ENCODE measurements around the gene GLT8D1. TPM values are rescaled to one million over a fixed set of nuclear protein-coding genes. Genes with fewer than 3 reads are reported as not detected.

Gene GLT8D1
- total and polyA plus RNA-seq, 7 experiments from 2014 or later: 18.9 to 80.9 (median 45.9) TPM

DNA sequence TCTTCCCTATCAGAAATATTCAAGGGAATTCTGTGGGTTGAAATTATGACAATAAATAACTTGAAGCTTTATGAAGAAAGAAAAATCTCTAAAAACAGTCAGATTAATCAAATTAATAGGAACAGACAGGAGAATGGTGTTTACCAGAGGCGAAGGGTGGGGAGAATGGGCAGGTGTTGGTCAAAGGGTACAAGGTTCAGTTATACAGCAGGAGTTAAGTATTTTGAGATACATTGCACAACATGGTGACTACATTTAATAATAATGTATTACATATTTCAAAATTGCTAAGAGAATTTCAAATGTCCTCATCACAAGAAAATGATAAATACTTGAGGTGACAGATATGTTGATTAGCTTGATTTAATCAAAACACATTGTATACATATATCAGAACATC lies 18.9 kb upstream of the GLT8D1 start:
- H3K27ac Mint-ChIP-seq: peak overlapping the region in 3 of 9 donors; percentile 16 to 72 (median 44)
- no peak overlapping the region for H3K4me3 Mint-ChIP-seq
- no peaks in the 10 kb centered on the region for H3K27me3 Mint-ChIP-seq
- Histone ChIP-seq H3K27me3 (ENCODE audit: control insufficient read depth in 2 of 2, insufficient read depth in 2 of 2, low read length in 2 of 2) (no peaks in the 10 kb centered on the region), H3K4me3 (ENCODE audit: low read length) (no peak overlapping the region), H3K9me3 (ENCODE audit: control insufficient read depth in 2 of 3, low read length in 3 of 3) (no peaks in the 10 kb centered on the region), H3K36me3 (ENCODE audit: control insufficient read depth in 2 of 3, insufficient read depth in 3 of 3, low read length in 3 of 3) (no peaks in the 10 kb centered on the region), H3K27ac (ENCODE audit: low read depth, low read length) (no peak overlapping the region), H3K4me1 (ENCODE audit: control insufficient read depth in 2 of 2, insufficient read depth in 2 of 2, low read length in 2 of 2) (peaks cover 0 to 28% of the 10 kb centered on the region in 2 donors)
- ChIA-PET POLR2A (no interaction called here), CTCF (no interaction called here)
- intact Hi-C loops (cut with micrococcal nuclease): loop anchor here in 1 of 2 donors (5.0 kb wide), 1 partner anchor 37 kb away; the partner anchor contains the start of genes GNL3 and PBRM1
- ATAC-seq (no peak), DNase-seq (no peak)
- H3K36me3 Mint-ChIP-seq: peaks cover 3 to 36% (median 23%) of the 10 kb centered on the region in 5 donors
- peaks cover 11 to 38% (median 30%) of the 10 kb centered on the region in 7 donors for H3K4me1 Mint-ChIP-seq
- H3K9me3 Mint-ChIP-seq: peaks cover 0 to 21% (median 6%) of the 10 kb centered on the region in 11 donors

DNA sequence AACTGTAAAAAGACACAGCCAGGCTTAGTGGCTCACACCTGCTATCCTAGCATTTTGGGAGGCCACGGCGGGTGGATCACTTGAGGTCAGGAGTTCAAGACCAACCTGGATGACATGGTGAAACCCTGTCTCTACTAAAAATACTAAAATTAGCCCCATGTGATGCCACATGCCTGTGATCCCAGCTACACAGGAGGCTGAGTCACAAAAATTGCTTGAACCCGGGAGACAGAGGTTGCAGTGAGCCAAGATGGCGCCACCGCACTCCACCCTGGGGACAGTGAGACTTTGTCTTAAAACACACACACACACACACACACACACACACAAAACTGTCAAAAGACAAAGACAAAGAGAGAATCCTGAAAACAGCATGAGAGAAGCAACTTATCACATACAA lies 18.3 kb upstream of the GLT8D1 start:
- DNase-seq (no peak), ATAC-seq (no peak)
- intact Hi-C loops (cut with micrococcal nuclease): loop anchor here in 1 of 2 donors (5.0 kb wide), 1 partner anchor 37 kb away; the partner anchor contains the start of genes GNL3 and PBRM1
- Histone ChIP-seq H3K4me3 (ENCODE audit: low read length) (no peak overlapping the region), H3K9me3 (ENCODE audit: control insufficient read depth in 2 of 3, low read length in 3 of 3) (no peaks in the 10 kb centered on the region), H3K4me1 (ENCODE audit: control insufficient read depth in 2 of 2, insufficient read depth in 2 of 2, low read length in 2 of 2) (peaks cover 0 to 28% of the 10 kb centered on the region in 2 donors), H3K27ac (ENCODE audit: low read depth, low read length) (no peak overlapping the region), H3K36me3 (ENCODE audit: control insufficient read depth in 2 of 3, insufficient read depth in 3 of 3, low read length in 3 of 3) (no peaks in the 10 kb centered on the region), H3K27me3 (ENCODE audit: control insufficient read depth in 2 of 2, insufficient read depth in 2 of 2, low read length in 2 of 2) (no peaks in the 10 kb centered on the region)
- H3K36me3 Mint-ChIP-seq: peaks cover 3 to 35% (median 20%) of the 10 kb centered on the region in 5 donors
- peaks cover 0 to 17% (median 5%) of the 10 kb centered on the region in 11 donors for H3K9me3 Mint-ChIP-seq
- CTCF ChIA-PET: no interaction called here
- peak overlapping the region in 3 of 9 donors; percentile 16 to 58 (median 44) for H3K27ac Mint-ChIP-seq
- no peak overlapping the region for H3K4me3 Mint-ChIP-seq
- POLR2A ChIA-PET: no interaction called here
- H3K27me3 Mint-ChIP-seq: no peaks in the 10 kb centered on the region
- H3K4me1 Mint-ChIP-seq: peaks cover 12 to 41% (median 31%) of the 10 kb centered on the region in 7 donors

DNA sequence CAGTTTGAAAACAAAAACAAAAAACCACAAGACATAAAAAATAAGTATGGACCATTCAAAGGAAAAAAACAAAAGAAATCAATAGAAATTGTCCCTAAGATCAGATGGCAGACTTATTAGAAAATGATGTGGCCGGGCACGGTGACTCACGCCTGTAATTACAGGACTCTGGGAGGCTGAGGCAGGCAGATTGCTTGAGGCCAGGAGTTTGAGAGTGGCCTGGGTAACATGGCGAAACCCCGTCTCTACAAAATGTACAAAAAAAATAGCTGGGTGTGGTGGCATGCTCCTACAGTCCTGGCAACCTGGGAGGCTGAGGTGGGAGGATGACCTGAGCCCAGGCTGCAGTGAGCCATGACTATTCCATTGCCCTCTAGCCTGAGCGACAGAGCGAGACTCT lies 16.9 kb upstream of the GLT8D1 start:
- H3K4me3 Mint-ChIP-seq: peak overlapping the region in 1 of 10 donors; percentile 68
- Histone ChIP-seq H3K4me1 (ENCODE audit: control insufficient read depth in 2 of 2, insufficient read depth in 2 of 2, low read length in 2 of 2) (peaks cover 0 to 28% of the 10 kb centered on the region in 2 donors), H3K27ac (ENCODE audit: low read depth, low read length) (peak overlapping the region; percentile 69), H3K27me3 (ENCODE audit: control insufficient read depth in 2 of 2, insufficient read depth in 2 of 2, low read length in 2 of 2) (no peaks in the 10 kb centered on the region), H3K9me3 (ENCODE audit: control insufficient read depth in 2 of 3, low read length in 3 of 3) (no peaks in the 10 kb centered on the region), H3K36me3 (ENCODE audit: control insufficient read depth in 2 of 3, insufficient read depth in 3 of 3, low read length in 3 of 3) (no peaks in the 10 kb centered on the region), H3K4me3 (ENCODE audit: low read length) (no peak overlapping the region)
- ChIA-PET POLR2A (interaction anchor here (3.1 kb wide), 1 partner anchor 16 kb away, joined by 33 read pairs; the partner anchor contains the start of genes GLT8D1 and SPCS1), CTCF (no interaction called here)
- H3K9me3 Mint-ChIP-seq: peaks cover 0 to 6% (median 2%) of the 10 kb centered on the region in 11 donors
- peaks cover 12 to 43% (median 31%) of the 10 kb centered on the region in 7 donors for H3K4me1 Mint-ChIP-seq
- peaks cover 3 to 29% (median 9%) of the 10 kb centered on the region in 5 donors for H3K36me3 Mint-ChIP-seq
- intact Hi-C loops (cut with micrococcal nuclease): loop anchor here in 1 of 2 donors (5.0 kb wide), 1 partner anchor 35 kb away; the partner anchor contains the start of genes GNL3 and PBRM1
- ATAC-seq (no peak), DNase-seq (no peak)
- H3K27me3 Mint-ChIP-seq: no peaks in the 10 kb centered on the region
- peak overlapping the region in 8 of 9 donors; percentile 43 to 95 (median 88) for H3K27ac Mint-ChIP-seq

DNA sequence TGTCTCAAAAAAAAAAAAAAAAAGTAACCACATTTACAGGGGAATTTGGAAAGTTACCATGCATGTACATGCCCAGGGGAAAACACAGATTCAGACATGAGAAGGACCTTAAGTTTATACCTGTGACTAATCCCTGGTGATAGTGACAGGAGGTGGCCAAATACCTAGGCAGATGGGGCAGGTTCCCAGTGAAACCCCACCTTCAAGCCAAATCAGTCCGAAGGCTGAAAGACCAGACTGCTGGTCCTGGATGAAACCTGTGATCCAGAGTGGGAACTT lies 16.1 kb upstream of the GLT8D1 start:
- Histone ChIP-seq H3K27ac (ENCODE audit: low read depth, low read length) (peak overlapping the region; percentile 69), H3K27me3 (ENCODE audit: control insufficient read depth in 2 of 2, insufficient read depth in 2 of 2, low read length in 2 of 2) (no peaks in the 10 kb centered on the region), H3K4me3 (ENCODE audit: low read length) (no peak overlapping the region), H3K4me1 (ENCODE audit: control insufficient read depth in 2 of 2, insufficient read depth in 2 of 2, low read length in 2 of 2) (peaks cover 0 to 28% of the 10 kb centered on the region in 2 donors), H3K36me3 (ENCODE audit: control insufficient read depth in 2 of 3, insufficient read depth in 3 of 3, low read length in 3 of 3) (no peaks in the 10 kb centered on the region), H3K9me3 (ENCODE audit: control insufficient read depth in 2 of 3, low read length in 3 of 3) (no peaks in the 10 kb centered on the region)
- DNase-seq (no peak), ATAC-seq (no peak)
- intact Hi-C loops (cut with micrococcal nuclease): loop anchor here in 1 of 2 donors (2.0 to 5.0 kb wide), 2 partner anchors 15 to 34 kb away; partner anchors contain the start of genes GNL3, PBRM1 and SPCS1
- Mint-ChIP-seq H3K4me1 (peaks cover 13 to 43% (median 31%) of the 10 kb centered on the region in 7 donors), H3K27ac (peak overlapping the region in 8 of 9 donors; percentile 80 to 95 (median 92)), H3K4me3 (peak overlapping the region in 4 of 10 donors; percentile 7 to 68 (median 60)), H3K27me3 (no peaks in the 10 kb centered on the region), H3K9me3 (peaks cover 0 to 4% (median 2%) of the 10 kb centered on the region in 11 donors), H3K36me3 (peaks cover 3 to 25% (median 9%) of the 10 kb centered on the region in 5 donors)
- ChIA-PET POLR2A (interaction anchor here (1.7 to 3.1 kb wide), 2 partner anchors 15 to 18 kb away, joined by 7 to 33 read pairs; partner anchors contain the start of genes GLT8D1 and SPCS1), CTCF (interaction anchor here (2.3 kb wide), 1 partner anchor 16 kb away, joined by 9 read pairs; the partner anchor contains the start of genes GLT8D1 and SPCS1)

DNA sequence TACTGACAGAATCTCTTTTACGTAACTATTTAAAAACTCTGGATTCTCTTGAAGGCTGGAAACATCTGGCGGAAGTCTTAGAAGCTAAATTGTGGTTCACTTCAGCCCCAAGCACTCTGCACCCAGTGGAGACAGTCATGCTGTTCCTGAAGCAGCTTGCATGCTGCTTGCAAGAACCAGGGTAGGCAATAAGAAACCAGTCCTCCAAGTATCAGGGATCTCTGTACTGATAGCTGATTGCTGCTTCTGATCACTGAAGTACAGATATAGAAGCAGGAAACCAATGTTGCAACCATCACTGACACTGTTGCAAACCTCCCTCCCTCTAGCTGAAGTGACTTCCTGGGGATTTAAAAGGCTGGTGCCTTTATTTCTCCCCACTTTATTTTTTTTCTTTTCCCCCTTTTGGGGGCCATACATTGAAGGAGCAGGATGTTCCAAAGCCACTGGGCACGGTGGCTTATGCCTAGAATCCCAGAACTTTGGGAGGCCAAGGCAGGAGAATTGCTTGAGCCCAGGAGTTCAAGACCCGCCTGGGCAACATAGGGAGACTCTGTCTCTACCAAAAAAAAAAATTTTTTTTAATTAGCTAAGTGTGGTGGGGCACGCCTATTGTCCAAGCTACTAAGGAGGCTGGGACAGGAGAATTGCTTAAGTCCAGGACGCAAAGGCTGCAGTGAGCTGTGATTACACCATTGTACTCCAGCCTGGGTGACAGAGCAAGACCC lies 15.6 kb upstream of the GLT8D1 start:
- Histone ChIP-seq H3K4me3 (ENCODE audit: low read length) (no peak overlapping the region), H3K36me3 (ENCODE audit: control insufficient read depth in 2 of 3, insufficient read depth in 3 of 3, low read length in 3 of 3) (no peaks in the 10 kb centered on the region), H3K27ac (ENCODE audit: low read depth, low read length) (peak overlapping the region; percentile 69), H3K27me3 (ENCODE audit: control insufficient read depth in 2 of 2, insufficient read depth in 2 of 2, low read length in 2 of 2) (no peaks in the 10 kb centered on the region), H3K9me3 (ENCODE audit: control insufficient read depth in 2 of 3, low read length in 3 of 3) (no peaks in the 10 kb centered on the region), H3K4me1 (ENCODE audit: control insufficient read depth in 2 of 2, insufficient read depth in 2 of 2, low read length in 2 of 2) (peaks cover 0 to 28% of the 10 kb centered on the region in 2 donors)
- POLR2A ChIA-PET: interaction anchor here (0.8 to 3.1 kb wide), 3 partner anchors 14 to 20 kb away, joined by 3 to 33 read pairs (median 7); partner anchors contain the start of genes GLT8D1 and SPCS1
- Mint-ChIP-seq H3K27me3 (no peaks in the 10 kb centered on the region), H3K9me3 (peaks cover 0 to 4% (median 2%) of the 10 kb centered on the region in 11 donors), H3K4me1 (peaks cover 18 to 47% (median 33%) of the 10 kb centered on the region in 7 donors), H3K4me3 (peak overlapping the region; percentile 51 to 81 (median 69)), H3K36me3 (peaks cover 3 to 30% (median 13%) of the 10 kb centered on the region in 5 donors), H3K27ac (peak overlapping the region; percentile 77 to 95 (median 92))
- CTCF ChIA-PET: interaction anchor here (2.3 kb wide), 1 partner anchor 15 kb away, joined by 9 read pairs; the partner anchor contains the start of genes GLT8D1 and SPCS1
- peak in 7 of 9 donors; percentile 47 to 69 (median 55) for DNase-seq
- intact Hi-C loops (cut with micrococcal nuclease): loop anchor here in 1 of 2 donors (2.0 to 5.0 kb wide), 2 partner anchors 14 to 34 kb away; partner anchors contain the start of genes GNL3, PBRM1 and SPCS1
- peak; percentile 86 for ATAC-seq

DNA sequence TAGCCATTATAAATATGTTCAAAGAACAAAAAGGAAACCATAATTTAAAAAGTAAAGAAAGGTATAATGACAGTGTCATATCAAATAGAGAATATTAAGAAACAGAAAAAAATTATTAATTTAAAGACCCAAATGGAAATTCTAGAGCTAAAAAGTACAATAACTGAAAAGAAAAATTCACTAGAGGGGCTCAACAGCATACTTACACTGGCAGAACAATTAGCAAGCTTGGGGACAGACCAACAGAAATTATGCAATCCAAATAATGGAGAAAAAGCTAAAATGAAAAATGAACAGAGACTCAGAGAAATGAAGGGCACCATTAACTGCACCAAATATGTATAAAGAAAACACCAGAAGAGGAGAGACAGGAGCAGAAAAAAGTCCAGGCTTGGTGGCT lies 14.0 kb upstream of the GLT8D1 start:
- Histone ChIP-seq H3K9me3 (ENCODE audit: control insufficient read depth in 2 of 3, low read length in 3 of 3) (no peaks in the 10 kb centered on the region), H3K4me1 (ENCODE audit: control insufficient read depth in 2 of 2, insufficient read depth in 2 of 2, low read length in 2 of 2) (peaks cover 0 to 28% of the 10 kb centered on the region in 2 donors), H3K4me3 (ENCODE audit: low read length) (no peak overlapping the region), H3K27ac (ENCODE audit: low read depth, low read length) (peak overlapping the region; percentile 69), H3K36me3 (ENCODE audit: control insufficient read depth in 2 of 3, insufficient read depth in 3 of 3, low read length in 3 of 3) (no peaks in the 10 kb centered on the region), H3K27me3 (ENCODE audit: control insufficient read depth in 2 of 2, insufficient read depth in 2 of 2, low read length in 2 of 2) (no peaks in the 10 kb centered on the region)
- no peaks in the 10 kb centered on the region for H3K27me3 Mint-ChIP-seq
- peaks cover 22 to 47% (median 34%) of the 10 kb centered on the region in 7 donors for H3K4me1 Mint-ChIP-seq
- H3K27ac Mint-ChIP-seq: peak overlapping the region in 8 of 9 donors; percentile 78 to 95 (median 89)
- CTCF ChIA-PET: no interaction called here
- H3K9me3 Mint-ChIP-seq: peaks cover 0 to 4% (median 2%) of the 10 kb centered on the region in 11 donors
- peaks cover 3 to 27% (median 9%) of the 10 kb centered on the region in 5 donors for H3K36me3 Mint-ChIP-seq
- peak overlapping the region in 5 of 10 donors; percentile 13 to 81 (median 59) for H3K4me3 Mint-ChIP-seq
- POLR2A ChIA-PET: interaction anchor here (0.7 to 3.1 kb wide), 3 partner anchors 13 to 35 kb away, joined by 4 to 33 read pairs (median 4); partner anchors contain the start of genes GLT8D1 and SPCS1
- ATAC-seq (no peak), DNase-seq (no peak)
- intact Hi-C loops (cut with micrococcal nuclease): loop anchor here in 1 of 2 donors (2.0 to 5.0 kb wide), 2 partner anchors 13 to 32 kb away; partner anchors contain the start of genes GNL3, PBRM1 and SPCS1
